Endodermal cell (in vitro differentiated cells): ENCODE results near the gene ZNF786. TPM values are rescaled to one million over a fixed set of nuclear protein-coding genes. Genes with fewer than 3 reads are reported as not detected.

Experiments
- DNase-seq: peaks from one replicate; pipeline ENCODE4 v3.0.0-alpha.2; 2017
- H3K27ac ChIP-seq: 2 replicates; pipeline ENCODE4 v1.5.1; 2013; ENCODE audit warnings: mild to moderate bottlenecking, low read depth, low read length, moderate library complexity
- H3K27me3 ChIP-seq: 2 replicates; pipeline ENCODE4 v1.6.1; 2013; ENCODE audit warnings: mild to moderate bottlenecking, low read length, moderate library complexity; ENCODE audit not compliant: insufficient read depth, control insufficient read depth, poor library complexity, severe bottlenecking
- H3K36me3 ChIP-seq: 2 replicates; pipeline ENCODE4 v1.7.0; 2013; ENCODE audit warnings: mild to moderate bottlenecking, low read length, moderate library complexity; ENCODE audit not compliant: control insufficient read depth, insufficient read depth
- H3K4me1 ChIP-seq: one replicate; pipeline ENCODE4 v1.7.0; 2013; ENCODE audit warnings: low read length; ENCODE audit not compliant: control insufficient read depth, insufficient read depth
- H3K4me3 ChIP-seq: 2 replicates; pipeline ENCODE4 v1.5.1; 2013; ENCODE audit warnings: mild to moderate bottlenecking, low read length, moderate library complexity
- H3K9ac ChIP-seq: 2 replicates; pipeline ENCODE4 v1.6.1; 2013; ENCODE audit warnings: mild to moderate bottlenecking, low read length, moderate library complexity; ENCODE audit not compliant: poor library complexity, severe bottlenecking; ENCODE audit errors: extremely low read depth
- H3K9me3 ChIP-seq: 2 replicates; pipeline ENCODE4 v1.6.1; 2013; ENCODE audit warnings: mild to moderate bottlenecking, low read length, moderate library complexity; ENCODE audit not compliant: control insufficient read depth
- H3K27ac Mint-ChIP-seq: 2 replicates; pipeline ENCODE4 v1.8.0; 2020; ENCODE audit warnings: mixed read lengths
- H3K27me3 Mint-ChIP-seq: 2 replicates; pipeline ENCODE4 v1.8.0; 2021; ENCODE audit warnings: mild to moderate bottlenecking, mixed read lengths; ENCODE audit not compliant: insufficient read depth
- H3K36me3 Mint-ChIP-seq: 2 replicates; pipeline ENCODE4 v1.8.0; 2020; ENCODE audit warnings: low read depth, mixed read lengths
- H3K4me1 Mint-ChIP-seq: 2 replicates; pipeline ENCODE4 v1.8.0; 2020; ENCODE audit warnings: mixed read lengths
- H3K4me3 Mint-ChIP-seq: 2 replicates; pipeline ENCODE4 v1.8.0; 2020; ENCODE audit warnings: mild to moderate bottlenecking, moderate library complexity, mixed read lengths
- H3K9me3 Mint-ChIP-seq: 2 replicates; pipeline ENCODE4 v1.8.0; 2020; ENCODE audit warnings: mild to moderate bottlenecking, mixed read lengths
- CTCF ChIP-seq: fragments of 200-600 bp; sonication (generic); conservative IDR thresholded peaks from 2 replicates; pipeline ENCODE4 v1.5.0; 2021; ENCODE audit warnings: antibody characterized with exemption, mild to moderate bottlenecking
- WGBS, 2 experiments: methylation state at CpG; one replicate each; pipeline versions ENCODE4 v1.1.5 to v1.1.7; 2013; ENCODE audit warnings: missing lambda C conversion rate in 2 of 2, mixed read lengths in 1 of 2; ENCODE audit not compliant: insufficient coverage in 1 of 2, insufficient read length in 1 of 2; 5-methylcytosine and 5-hydroxymethylcytosine counted together
- long read RNA-seq, 4 experiments: library from polyadenylated mRNA in 2 of 4; library from RNA in 1 of 4; library from capped mRNA in 1 of 4; stranded (forward) in 3 of 4; unstranded in 1 of 4; transcript quantifications; one replicate each; pipeline ENCODE4 v2.0.0, GENCODE V29; 2020 to 2021; ENCODE audit warnings: inconsistent platforms in 1 of 4
- polyA plus RNA-seq, 2 experiments: library from polyadenylated mRNA; stranded (reverse); fragments of 50-300 nt; gene quantifications; one replicate each; pipeline ENCODE4 v1.2.3, GENCODE V29; 2013
- total RNA-seq, 2 donors: library from RNA; stranded (reverse); fragmentation: NEBNext Ultra II Directional in 1 of 2; extraction: Animal tissue kit (Norgen Biotek cat#: 25700) in 1 of 2; gene quantifications; 2 replicates in 1 of 2; 3 replicates in 1 of 2; pipeline ENCODE4 v1.2.1, GENCODE V29; 2021

The ZNF786 gene
- total RNA-seq, result 10 to 100 TPM; 12.0 to 13.3 TPM
- 8.2 TPM for polyA plus RNA-seq (2013, experiment 1 of 2)
- 7.5 TPM for polyA plus RNA-seq (2013, experiment 2 of 2)
- long read RNA-seq, experiment 1, partial matches to known transcripts, result 0 of 4 reads
- long read RNA-seq, experiment 1, other reads (novel, unspliced or antisense), result 3 of 4 reads
- long read RNA-seq, experiment 2, transcript ZNF786-201 (3 exons, 3,144 nt), result minor isoform, 8 of 24 reads
- long read RNA-seq, experiment 2, transcript ZNF786-202 (4 exons, 2,874 nt), result major isoform, 9 of 24 reads
- long read RNA-seq, experiment 2, partial matches to known transcripts, result 2 of 24 reads
- long read RNA-seq, experiment 2, other reads (novel, unspliced or antisense), result 5 of 24 reads
- long read RNA-seq, experiment 3, transcript ZNF786-201 (3 exons, 3,144 nt), result minor isoform, 17 of 88 reads
- long read RNA-seq, experiment 3, transcript ZNF786-202 (4 exons, 2,874 nt), result major isoform, 47 of 88 reads
- long read RNA-seq, experiment 3, partial matches to known transcripts, result 4 of 88 reads
- long read RNA-seq, experiment 3, other reads (novel, unspliced or antisense), result 20 of 88 reads
- long read RNA-seq, experiment 4, partial matches to known transcripts, result 0 of 2 reads
- long read RNA-seq, experiment 4, other reads (novel, unspliced or antisense), result 2 of 2 reads

- Histone ChIP-seq H3K9ac (peak within 1 kb of the TSS; percentile 84), H3K27me3 (no peaks in the 10 kb centered on the region), H3K36me3 (peaks cover 8% of the 10 kb centered on the region), H3K27ac (peak within 1 kb of the TSS; percentile 94), H3K9me3 (peaks cover 10% of the 10 kb centered on the region), H3K4me3 (peak within 1 kb of the TSS; percentile 88), H3K4me1 (no peaks in the 10 kb centered on the region)
- Mint-ChIP-seq H3K27ac (peak within 1 kb of the TSS; percentile 96), H3K36me3 (peaks cover 26% of the 10 kb centered on the region), H3K27me3 (no peaks in the 10 kb centered on the region), H3K4me3 (peak within 1 kb of the TSS; percentile 88), H3K4me1 (peaks cover 9% of the 10 kb centered on the region), H3K9me3 (peaks cover 10% of the 10 kb centered on the region)
- DNase-seq, result peak; percentile 93
- TF ChIP-seq CTCF, result peak; percentile 96
- 1 to 3% methylated on average over 24 to 77 of the region's 77 CpGs for WGBS, 2 experiments
Observed at GRCh38 chr7:149090397-149091195, at the start of gene ZNF786. ZNF786 (minus strand) TSS chr7:149090718; CDS start chr7:149090640, 78 bp downstream.

- Mint-ChIP-seq H3K27me3 (no peaks in the 10 kb centered on the region), H3K27ac (no peak overlapping the region), H3K36me3 (peaks cover 28% of the 10 kb centered on the region), H3K9me3 (peaks cover 8% of the 10 kb centered on the region), H3K4me1 (no peaks in the 10 kb centered on the region), H3K4me3 (no peak overlapping the region)
- Histone ChIP-seq H3K36me3 (peaks cover 7% of the 10 kb centered on the region), H3K27me3 (no peaks in the 10 kb centered on the region), H3K27ac (no peak overlapping the region), H3K9me3 (peaks cover 8% of the 10 kb centered on the region), H3K4me3 (no peak overlapping the region), H3K9ac (no peak overlapping the region), H3K4me1 (no peaks in the 10 kb centered on the region)
- 96 to 100% methylated on average over 5 to 9 of the region's 9 CpGs for WGBS, 2 experiments
- no peak for TF ChIP-seq CTCF
- no peak for DNase-seq
Observed at GRCh38 chr7:149136118-149136517, 45.6 kb upstream of the ZNF786 start.

- Histone ChIP-seq H3K9ac (no peak overlapping the region), H3K27me3 (no peaks in the 10 kb centered on the region), H3K36me3 (peaks cover 19% of the 10 kb centered on the region), H3K27ac (no peak overlapping the region), H3K4me1 (no peaks in the 10 kb centered on the region), H3K4me3 (no peak overlapping the region), H3K9me3 (peaks cover 20% of the 10 kb centered on the region)
- Mint-ChIP-seq H3K27me3 (no peaks in the 10 kb centered on the region), H3K27ac (no peak overlapping the region), H3K4me3 (no peak overlapping the region), H3K4me1 (peaks cover 1% of the 10 kb centered on the region), H3K9me3 (peaks cover 22% of the 10 kb centered on the region), H3K36me3 (peaks cover 43% of the 10 kb centered on the region)
- no peak for TF ChIP-seq CTCF
- DNase-seq, result no peak
- WGBS, 2 experiments, result 96 to 100% methylated on average over 1 to 2 of the region's 2 CpGs
Observed at GRCh38 chr7:149133028-149133710, 42.7 kb upstream of the ZNF786 start.
